Measurements from ENCODE around the gene TRPM2. TPM values are rescaled to one million over a fixed set of nuclear protein-coding genes. Genes with fewer than 3 reads are reported as not detected.

The TRPM2 gene
- total and polyA plus RNA-seq, 2 of the 8 experiments (the other 6 are each of a cell fraction or from before 2014, with no cell fraction given) = 0.27 to 0.28 TPM

- DNase-seq (ENCODE audit: low read depth in 1 of 2, low spot score in 2 of 2) (no peak), FAIRE-seq (no peak)
- Histone ChIP-seq H3K4me2 (ENCODE audit: insufficient read depth in 1 of 2, low read depth in 2 of 2, low read length in 2 of 2) (no peak overlapping the region), H3K23me2 (ENCODE audit: low read depth, low read length) (no peaks in the 10 kb centered on the region), H3K27ac (ENCODE audit: low read depth, low read length) (no peak overlapping the region), H3K9me3 (ENCODE audit: insufficient read depth in 2 of 2, low read depth in 1 of 2, low read length in 1 of 2) (peaks cover 3 to 12% of the 10 kb centered on the region in 2 experiments; a peak in 3 of 4 replicates), H3K27me3 (replicated peaks in 1 of 4; ENCODE audit: control insufficient read depth in 3 of 4, extremely low read depth in 1 of 4, insufficient read depth in 3 of 4, low read length in 3 of 4) (no peaks in the 10 kb centered on the region), H3K9ac (replicated peaks in 1 of 4; ENCODE audit: extremely low read depth in 1 of 4, low read depth in 3 of 4, low read length in 3 of 4) (no peak overlapping the region), H2BK15ac (ENCODE audit: low read length) (no peak overlapping the region), H3K4me3 (ENCODE audit: extremely low read depth in 1 of 4, insufficient read depth in 2 of 4, low read depth in 3 of 4, low read length in 4 of 4) (no peak overlapping the region), H2AFZ (ENCODE audit: low read length) (no peak overlapping the region), H2BK5ac (ENCODE audit: low read depth, low read length) (no peak overlapping the region), H3K56ac (replicated peaks; ENCODE audit: insufficient read length, low read depth, low read length) (no peak overlapping the region), H4K91ac (replicated peaks; ENCODE audit: insufficient read length, low read length) (no peak overlapping the region), H2AK5ac (ENCODE audit: low read depth, low read length) (no peak overlapping the region), H4K8ac (ENCODE audit: extremely low read depth, insufficient read depth, low read length) (no peak overlapping the region; the same call in 1 of the 2 replicates), H3K14ac (ENCODE audit: insufficient read length) (no peak overlapping the region), H4K20me1 (replicated peaks in 1 of 2; ENCODE audit: control insufficient read depth in 1 of 2, insufficient read depth in 2 of 2, low read length in 2 of 2) (peaks cover 0 to 2% of the 10 kb centered on the region in 2 experiments), H2BK12ac (ENCODE audit: low read depth, low read length) (no peak overlapping the region), H3K79me2 (ENCODE audit: control insufficient read depth in 1 of 2, insufficient read depth in 2 of 2, low read length in 2 of 2) (no peaks in the 10 kb centered on the region; a peak in 1 of 4 replicates), H3K4me1 (replicated peaks in 1 of 4; ENCODE audit: control insufficient read depth in 3 of 4, insufficient read depth in 4 of 4, low read length in 3 of 4) (no peaks in the 10 kb centered on the region), H3K36me3 (ENCODE audit: control insufficient read depth in 2 of 4, insufficient read depth in 4 of 4, low read length in 3 of 4) (no peaks in the 10 kb centered on the region; a peak in 1 of 8 replicates), H3K18ac (ENCODE audit: extremely low read depth, low read length) (no peak overlapping the region; the same call in 1 of the 2 replicates), H3K79me1 (ENCODE audit: low read depth, low read length) (no peaks in the 10 kb centered on the region), H2BK120ac (replicated peaks; ENCODE audit: low read depth, low read length) (no peak overlapping the region), H3K23ac (ENCODE audit: insufficient read length) (no peak overlapping the region), H4K5ac (ENCODE audit: insufficient read length, low read depth, low read length) (no peak overlapping the region), H3K4ac (replicated peaks; ENCODE audit: insufficient read length, low read depth, low read length) (no peak overlapping the region), H2BK20ac (ENCODE audit: low read length) (no peak overlapping the region)
- 90% methylated on average over 30 of the region's 32 CpGs; no CpG with 5 or more reads in 1 of the 2 experiments for WGBS, 2 experiments (ENCODE audit: extremely low coverage in 1 of 2, insufficient coverage in 1 of 2, insufficient read length in 1 of 2, insufficient replicate concordance in 2 of 2, low coverage in 1 of 2, low lambda C conversion rate in 2 of 2, missing lambda C conversion rate in 1 of 2)
- POLR2A ChIA-PET (ENCODE audit: partially characterized antibody) = no interaction called here
- CTCF ChIA-PET (ENCODE audit: partially characterized antibody) = no interaction called here
- TF ChIP-seq, protein P1, sequence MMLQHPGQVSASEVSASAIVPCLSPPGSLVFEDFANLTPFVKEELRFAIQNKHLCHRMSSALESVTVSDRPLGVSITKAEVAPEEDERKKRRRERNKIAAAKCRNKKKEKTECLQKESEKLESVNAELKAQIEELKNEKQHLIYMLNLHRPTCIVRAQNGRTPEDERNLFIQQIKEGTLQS (IDR thresholded peaks at IDR 0.05; ENCODE audit: insufficient read depth, low read depth, low read length) = no peak
- no peak for TF ChIP-seq BRCA1 (IDR thresholded peaks at IDR 0.05; ENCODE audit: low read depth, low read length)
- TF ChIP-seq GTF2F1 (IDR thresholded peaks at IDR 0.05; ENCODE audit: borderline replicate concordance, low read depth, low read length) = no peak
- no peak for TF ChIP-seq JUND (IDR thresholded peaks at IDR 0.05; ENCODE audit: low read length)
- TF ChIP-seq RAD21 (IDR thresholded peaks at IDR 0.05 in 1 of 2, conservative IDR thresholded peaks at IDR 0.05 in 1 of 2; ENCODE audit: low read depth in 2 of 2, low read length in 2 of 2) = no peak
- TF ChIP-seq FOSL1 (IDR thresholded peaks at IDR 0.05; ENCODE audit: insufficient read depth, low read depth, low read length) = no peak
- no peak for TF ChIP-seq TBP (IDR thresholded peaks at IDR 0.05; ENCODE audit: low read depth, low read length)
- TF ChIP-seq CBX5 (IDR thresholded peaks at IDR 0.05; ENCODE audit: low read depth, low read length) = no peak
- TF ChIP-seq BACH1 (IDR thresholded peaks at IDR 0.05; ENCODE audit: low read length) = no peak
- no peak for TF ChIP-seq HDAC6 (IDR thresholded peaks at IDR 0.05; ENCODE audit: low read depth, low read length)
- no peak for TF ChIP-seq CEBPB (IDR thresholded peaks at IDR 0.05; ENCODE audit: low read depth, low read length)
- no peak for TF ChIP-seq ZNF274 (IDR thresholded peaks at IDR 0.05; ENCODE audit: borderline replicate concordance, extremely low read depth, low read length)
- no peak for TF ChIP-seq CHD2 (IDR thresholded peaks at IDR 0.05; ENCODE audit: low read length)
Observed at GRCh38 chr21:44401386-44402160, 48.2 kb downstream of the TRPM2 start.

Measured in H1 (cell line).